NCI-H1105 (cell line): ENCODE measurements around the gene PRIMA1.
"Not testable (repeated sequence)": the region's sequence is repeated elsewhere in the genome, so short reads cannot be mapped to it uniquely, and the experiment has no call there.

Experiments
- DNase-seq: peaks from one replicate; lab custom pipeline; 2025; lab: John Stamatoyannopoulos, UW

PRIMA1 gene

GRCh38 chr14:93788293-93788542 lies at the start of gene PRIMA1:
TSS of gene PRIMA1 (minus strand) at chr14:93788485. CDS start at chr14:93787718, 767 bp downstream.
- no peak for DNase-seq

- no peak for DNase-seq
These were observed 46.5 kb upstream of the PRIMA1 start for GRCh38 chr14:93834699-93835371.

- peak; percentile 89 for DNase-seq
These were observed 44.4 kb upstream of the PRIMA1 start for GRCh38 chr14:93832665-93833064.

GRCh38 chr14:93832081-93832480 lies 43.8 kb upstream of the PRIMA1 start:
- no peak for DNase-seq

GRCh38 chr14:93830753-93831461 lies 42.6 kb upstream of the PRIMA1 start:
- DNase-seq = no peak

- no peak for DNase-seq
These were observed 41.7 kb upstream of the PRIMA1 start for GRCh38 chr14:93829839-93830481.

GRCh38 chr14:93825235-93825553 lies 36.9 kb upstream of the PRIMA1 start:
- DNase-seq = no peak

- no peak for DNase-seq
These were observed 36.4 kb upstream of the PRIMA1 start for GRCh38 chr14:93824518-93825234.

- no peak for DNase-seq
These were observed 35.8 kb upstream of the PRIMA1 start for GRCh38 chr14:93824076-93824475.

GRCh38 chr14:93821051-93821450 lies 32.8 kb upstream of the PRIMA1 start:
- no peak for DNase-seq

- no peak for DNase-seq
These were observed 30.6 kb upstream of the PRIMA1 start for GRCh38 chr14:93818857-93819256.

- DNase-seq = no peak
These were observed 23.4 kb upstream of the PRIMA1 start for GRCh38 chr14:93811676-93812075.

- no peak for DNase-seq
These were observed 22.7 kb upstream of the PRIMA1 start for GRCh38 chr14:93811020-93811419.

- not testable (repeated sequence) for DNase-seq
These were observed 21.5 kb upstream of the PRIMA1 start for GRCh38 chr14:93809491-93810420.

- no peak for DNase-seq
These were observed 16.4 kb upstream of the PRIMA1 start for GRCh38 chr14:93804654-93805053.

GRCh38 chr14:93803408-93804318 lies 15.4 kb upstream of the PRIMA1 start:
- no peak for DNase-seq

- DNase-seq = no peak
These were observed 12.0 kb upstream of the PRIMA1 start for GRCh38 chr14:93799989-93800921.

GRCh38 chr14:93799617-93799988 lies 11.3 kb upstream of the PRIMA1 start:
- no peak for DNase-seq

GRCh38 chr14:93797536-93797935 lies 9.3 kb upstream of the PRIMA1 start:
- no peak for DNase-seq

- no peak for DNase-seq
These were observed 8.8 kb upstream of the PRIMA1 start for GRCh38 chr14:93797071-93797470.
